HG03521 (cell line): ENCODE results near the gene CAMTA1.

Experiments
- ATAC-seq: cut with Tn5 transposase; IDR thresholded peaks from one replicate; pipeline ENCODE4 v1.9.1; 2021; ENCODE audit warnings: mild to moderate bottlenecking, moderate library complexity; ENCODE audit not compliant: unreplicated experiment

The CAMTA1 gene

GRCh38 chr1:7572654-7573152, 787.4 kb downstream of the CAMTA1 start:
- ATAC-seq, result no peak

- no peak for ATAC-seq
These were observed 788.2 kb downstream of the CAMTA1 start for GRCh38 chr1:7573481-7573880.

DNA sequence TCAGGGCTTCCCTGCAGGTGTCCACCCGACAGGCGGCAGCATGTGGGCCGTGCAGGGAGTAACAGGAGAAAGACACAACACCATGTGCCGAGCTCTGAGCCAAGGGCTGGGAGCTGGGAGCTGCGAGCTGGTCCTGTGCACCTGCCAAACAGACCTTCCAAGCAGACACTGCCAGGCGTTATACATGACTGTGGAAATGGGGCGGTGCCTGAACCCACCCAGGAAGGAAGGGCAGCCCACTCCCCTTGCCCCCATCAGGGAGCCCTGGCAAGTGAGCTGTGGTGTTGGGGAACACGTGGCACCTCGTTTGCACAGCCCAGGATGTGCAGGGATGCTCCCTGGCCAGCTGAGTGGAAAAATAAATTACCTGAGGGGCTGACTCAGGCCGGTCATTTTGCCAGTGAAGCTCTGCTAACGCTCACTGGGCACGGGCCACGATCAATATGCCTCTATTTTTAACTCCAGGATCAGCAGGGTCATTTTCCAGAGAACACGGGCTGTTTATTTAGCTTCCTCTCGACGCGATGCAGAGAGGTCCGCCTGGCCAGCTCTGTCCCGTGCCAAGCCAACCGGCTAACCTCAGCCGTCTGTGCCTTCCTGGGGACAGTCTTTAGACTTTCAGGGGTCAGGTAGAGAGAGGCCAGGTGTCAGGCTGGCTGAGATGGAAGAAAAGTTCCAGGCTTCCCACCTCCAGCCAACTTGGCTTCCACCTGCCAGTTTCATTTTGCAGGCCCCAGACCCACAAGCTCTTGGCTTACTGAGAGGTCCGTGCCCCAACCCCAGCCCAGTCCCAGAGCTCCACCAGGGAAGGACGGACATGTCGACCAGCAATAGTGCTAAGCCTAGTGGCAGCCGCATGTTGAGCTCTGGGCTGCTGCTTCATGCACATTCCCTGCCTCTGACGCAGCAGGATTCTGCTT, 789.1 kb downstream of the CAMTA1 start:
- ATAC-seq, result no peak

- no peak for ATAC-seq
These were observed 789.8 kb downstream of the CAMTA1 start for GRCh38 chr1:7575041-7575400.

GRCh38 chr1:7576946-7577657, 791.8 kb downstream of the CAMTA1 start:
- no peak for ATAC-seq

GRCh38 chr1:7578206-7578605, 793.0 kb downstream of the CAMTA1 start:
- no peak for ATAC-seq

GRCh38 chr1:7579016-7579415, 793.8 kb downstream of the CAMTA1 start:
- no peak for ATAC-seq

DNA sequence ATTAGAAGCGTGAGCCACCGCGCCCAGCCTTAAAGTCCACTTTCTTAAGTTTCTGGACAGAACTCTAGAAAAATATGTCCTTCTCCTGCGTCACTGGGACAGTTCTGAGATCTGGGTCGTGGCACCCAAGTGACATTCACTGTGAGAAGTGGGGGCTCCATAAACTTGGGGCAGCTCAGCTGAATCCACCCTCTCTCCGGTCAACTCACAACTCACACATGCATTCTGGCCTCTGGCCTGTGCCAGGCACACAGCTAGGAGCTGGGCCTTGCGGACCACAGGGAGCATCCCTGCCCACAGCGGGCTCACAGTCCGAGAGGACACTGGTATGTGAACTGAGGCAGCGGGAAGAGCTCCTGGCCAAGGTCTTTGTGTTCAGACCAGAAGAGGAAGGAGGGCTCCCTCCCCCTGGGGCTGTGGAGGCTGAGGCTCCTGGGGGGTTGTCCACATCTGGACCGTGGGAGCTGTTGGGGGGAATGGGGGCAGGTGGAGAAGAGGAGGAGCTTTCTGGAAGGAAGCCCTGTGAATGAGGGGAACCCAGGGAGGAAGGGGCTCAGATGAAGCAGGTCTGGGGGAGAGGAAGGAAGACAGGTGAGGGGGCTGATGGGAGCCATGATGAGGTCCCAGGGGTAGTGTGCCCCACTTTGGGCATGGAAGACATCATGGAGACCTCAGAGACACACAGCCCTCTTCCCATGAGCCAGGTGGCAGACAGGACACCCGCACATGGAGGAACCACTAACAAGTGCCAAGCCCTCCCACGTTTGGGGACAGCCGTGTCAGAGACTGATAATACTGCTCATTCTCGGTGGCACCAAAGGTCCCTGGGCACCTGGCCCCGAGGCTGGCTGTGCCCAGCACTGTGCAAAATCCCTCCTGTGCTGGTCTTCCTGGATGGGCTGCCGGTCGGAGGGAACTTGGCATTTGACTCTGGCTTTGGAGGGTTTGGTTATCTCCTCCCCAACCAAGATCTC, 794.9 kb downstream of the CAMTA1 start:
- no peak for ATAC-seq

- no peak for ATAC-seq
These were observed 795.9 kb downstream of the CAMTA1 start for GRCh38 chr1:7580923-7581753.

DNA sequence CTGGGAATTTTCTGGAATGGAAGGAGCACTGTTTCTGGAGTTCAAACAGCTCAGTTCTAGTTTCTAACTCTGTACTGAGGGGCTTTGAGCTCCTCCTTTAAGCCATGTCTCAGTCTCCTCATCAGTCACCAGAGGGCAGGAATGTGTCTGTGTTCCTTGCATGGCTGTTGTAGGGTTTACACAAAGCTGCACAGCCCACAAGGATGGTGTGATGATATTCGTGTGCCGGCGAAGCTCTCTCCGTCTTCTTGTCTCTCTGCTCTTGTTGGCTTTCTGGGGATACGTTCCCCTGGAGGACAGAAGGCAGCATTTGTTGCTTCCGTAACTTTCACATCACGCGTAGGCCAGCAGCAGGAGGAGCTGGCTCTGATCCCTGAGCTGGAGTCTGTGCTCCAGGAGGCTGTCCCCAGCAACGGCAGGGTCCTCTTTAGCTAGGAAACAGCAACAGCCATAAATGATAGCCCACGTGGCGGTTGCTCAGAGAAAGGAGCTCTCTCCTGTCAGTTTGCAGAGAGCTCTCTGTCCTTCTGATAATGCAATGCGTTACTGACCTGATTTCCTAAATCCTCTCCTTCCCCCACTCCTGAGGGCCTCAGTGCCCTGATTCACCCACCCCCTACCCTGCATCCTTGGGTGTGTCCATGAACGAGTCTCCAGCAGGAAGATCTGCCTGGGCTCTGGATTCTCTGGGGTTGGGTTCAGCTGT, 796.7 kb downstream of the CAMTA1 start:
- no peak for ATAC-seq

GRCh38 chr1:7582460-7582972, 797.3 kb downstream of the CAMTA1 start:
- no peak for ATAC-seq

DNA sequence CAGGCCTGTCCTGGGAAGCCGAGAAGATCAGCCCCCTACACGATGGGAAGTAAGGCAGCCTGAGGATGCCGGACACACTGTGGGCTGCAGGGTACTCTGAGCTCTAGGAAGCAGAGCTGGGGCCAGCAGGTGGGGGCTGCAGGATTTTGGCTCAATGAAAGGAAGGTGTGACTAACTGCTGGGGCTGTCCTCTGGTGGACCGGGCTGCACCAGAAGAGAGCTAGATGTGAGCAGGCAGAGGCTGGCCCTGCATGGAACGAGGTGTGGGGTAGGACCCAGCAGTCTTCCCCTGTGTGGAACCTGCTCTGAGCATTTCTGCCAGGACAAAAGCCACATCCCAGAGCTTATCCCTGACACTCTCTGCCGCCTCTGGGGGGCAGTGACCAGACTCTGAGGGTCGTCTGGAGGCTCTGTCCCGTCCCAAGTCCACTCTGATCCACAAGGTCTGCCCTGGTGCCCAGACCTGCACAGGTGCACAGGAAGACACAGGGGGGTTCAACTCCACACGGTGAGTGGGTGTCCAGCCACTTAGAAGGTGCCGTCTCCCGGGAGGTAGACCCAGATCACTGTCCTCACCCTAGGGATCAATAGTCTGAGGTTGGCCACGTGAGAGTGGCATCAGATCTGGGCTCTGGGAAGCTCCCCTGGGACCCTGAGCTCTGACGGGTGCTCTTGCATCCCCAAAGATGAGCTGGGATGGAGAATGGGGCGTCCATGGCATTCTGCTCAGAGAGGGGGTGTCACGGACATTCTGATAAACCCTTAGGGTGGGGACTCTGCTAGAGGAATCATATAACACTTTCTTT, 798.2 kb downstream of the CAMTA1 start:
- no peak for ATAC-seq

DNA sequence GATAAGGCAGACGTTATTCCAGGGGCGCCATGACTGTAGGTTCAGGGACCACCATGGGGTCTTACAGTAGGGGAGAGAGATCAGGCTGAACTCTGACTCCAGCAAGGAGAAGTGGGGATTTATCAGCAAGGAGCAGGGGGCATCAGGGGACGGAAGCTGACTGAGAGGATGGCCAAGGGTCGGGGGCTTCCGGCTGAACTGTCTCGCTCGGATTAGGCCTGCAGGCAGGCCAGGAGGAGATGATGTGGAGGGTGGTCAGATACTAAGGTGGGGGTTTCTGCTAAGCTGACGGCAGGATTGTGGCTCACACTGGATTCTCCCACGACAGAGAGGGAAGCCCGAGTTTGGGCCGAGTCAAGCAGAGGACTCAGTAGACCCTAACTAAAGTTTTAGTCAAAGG, 798.9 kb downstream of the CAMTA1 start:
- ATAC-seq, result no peak

DNA sequence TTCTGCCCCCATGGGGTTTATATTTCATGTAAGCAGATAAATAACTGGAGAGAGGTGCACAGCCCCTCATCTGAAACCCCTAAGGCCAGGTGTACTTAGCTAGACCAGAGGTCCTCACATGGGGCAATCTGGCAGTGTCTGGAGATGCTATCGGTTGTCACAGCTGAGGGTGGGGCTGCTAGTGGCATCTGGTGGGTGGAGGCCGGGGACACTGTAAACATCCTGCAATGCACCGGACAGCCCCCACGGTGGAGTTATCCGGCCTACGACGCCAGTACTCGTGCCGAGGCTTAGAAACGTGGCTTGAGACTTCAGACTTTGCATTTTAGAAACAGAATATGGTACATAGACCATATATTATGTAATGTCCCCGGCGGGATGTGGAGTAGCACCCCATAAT, 799.4 kb downstream of the CAMTA1 start:
- ATAC-seq, result no peak

DNA sequence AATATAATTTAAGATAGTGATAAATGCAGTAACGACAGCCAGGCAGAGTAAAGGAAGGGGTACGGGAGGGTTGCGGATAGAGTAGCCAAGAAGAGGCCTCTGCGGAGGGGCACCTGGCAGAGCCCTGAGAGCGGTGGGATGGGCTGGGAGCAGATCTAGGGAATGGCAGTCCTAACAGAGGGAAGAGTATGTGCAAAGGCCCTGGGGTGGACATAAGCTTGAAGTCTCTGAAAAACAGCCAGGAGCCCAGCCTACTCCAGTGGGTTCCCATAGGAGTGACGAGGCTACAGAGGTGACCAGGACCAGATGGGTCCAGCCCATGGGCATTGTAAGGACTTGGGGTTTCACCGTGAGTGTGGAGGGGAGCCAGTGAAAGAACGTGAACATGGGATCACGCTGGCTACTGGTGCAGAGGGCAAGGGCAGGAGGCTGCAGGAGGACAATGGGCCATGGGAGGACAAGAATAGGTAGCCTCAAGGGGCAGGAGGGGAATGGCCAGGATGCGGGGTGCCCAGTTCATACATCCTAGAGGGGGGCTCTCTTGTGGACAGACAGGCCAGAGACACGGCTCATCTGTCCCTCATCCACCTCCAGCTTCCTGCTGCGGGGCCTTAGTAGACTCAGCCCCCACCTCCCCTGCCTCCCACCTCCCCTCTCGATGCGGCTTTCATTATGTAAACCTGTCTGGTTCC, 800.1 kb downstream of the CAMTA1 start:
- no peak for ATAC-seq

DNA sequence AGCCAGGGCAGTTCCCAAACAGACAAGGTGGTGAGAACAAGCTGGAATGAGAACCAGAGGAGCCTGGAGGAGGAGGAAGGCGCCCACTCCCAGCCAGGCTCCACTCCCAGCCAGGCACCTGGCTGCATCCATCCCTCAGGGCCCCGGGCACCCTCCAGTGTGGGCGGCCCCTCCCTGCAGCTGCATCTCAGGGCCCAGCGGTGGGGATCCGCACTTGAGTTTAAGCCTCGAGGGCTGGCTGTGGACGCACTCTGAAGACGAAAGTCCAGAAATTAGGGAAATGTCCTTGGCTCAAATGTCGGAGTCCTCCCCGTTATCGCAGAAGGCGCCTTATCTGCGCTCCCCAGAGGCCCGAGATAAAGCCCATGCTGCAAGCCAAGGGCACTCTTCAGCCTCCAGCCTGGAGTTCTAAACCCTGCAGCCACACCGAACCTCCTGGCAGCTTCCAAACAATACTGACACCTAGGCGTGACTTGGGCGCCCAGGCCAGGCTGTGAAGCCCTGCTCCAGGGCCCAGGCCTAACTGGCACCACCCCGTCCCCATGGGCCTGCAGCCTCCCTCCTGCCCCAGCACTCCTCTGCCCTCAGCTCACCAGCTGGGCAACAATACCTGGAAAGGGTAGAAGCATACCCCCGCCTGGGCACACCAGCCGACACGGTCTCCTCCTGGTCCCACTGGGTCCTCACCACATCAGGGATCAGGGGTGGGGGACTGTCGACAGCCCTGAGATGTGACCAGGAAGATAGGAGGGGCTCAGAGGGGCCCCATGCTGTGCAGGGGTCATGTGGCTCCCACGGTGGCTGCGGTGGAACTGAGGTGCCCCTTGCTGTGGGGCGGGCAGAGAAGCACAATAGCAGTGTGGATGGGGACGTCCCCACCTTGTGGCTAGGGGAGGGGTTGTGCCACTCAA, 801.0 kb downstream of the CAMTA1 start:
- ATAC-seq, result no peak
